Hepatocyte (in vitro differentiated cells): Measurements from ENCODE around the gene ARHGEF38. TPM values are rescaled to one million over a fixed set of nuclear protein-coding genes. Genes with fewer than 3 reads are reported as not detected.

ENCODE experiments used
- DNase-seq: peaks from one replicate; pipeline ENCODE4 v3.0.0-alpha.2; 2016; ENCODE audit warnings: low spot score
- H2AFZ ChIP-seq: fragments of 200-600 bp; sonication (generic); 2 replicates; pipeline ENCODE4 v1.6.0; 2016; ENCODE audit warnings: antibody characterized with exemption, mild to moderate bottlenecking
- H3K27ac ChIP-seq: fragments of 200-600 bp; sonication (generic); 2 replicates; pipeline ENCODE4 v1.5.1; 2016; ENCODE audit warnings: mild to moderate bottlenecking
- H3K27me3 ChIP-seq: fragments of 200-600 bp; sonication (generic); 2 replicates; pipeline ENCODE4 v1.6.1; 2016
- H3K36me3 ChIP-seq: fragments of 200-600 bp; sonication (generic); replicated peaks from 2 replicates; pipeline ENCODE4 v1.5.1; 2016; ENCODE audit warnings: low read depth; ENCODE audit not compliant: insufficient read depth
- H3K4me1 ChIP-seq: fragments of 200-600 bp; sonication (generic); 2 replicates; pipeline ENCODE4 v1.5.1; 2016; ENCODE audit warnings: mild to moderate bottlenecking, moderate library complexity; ENCODE audit not compliant: insufficient read depth
- H3K4me2 ChIP-seq: fragments of 200-600 bp; sonication (generic); 2 replicates; pipeline ENCODE4 v1.6.0; 2016
- H3K4me3 ChIP-seq: fragments of 200-600 bp; sonication (generic); 2 replicates; pipeline ENCODE4 v1.5.1; 2016; ENCODE audit warnings: mild to moderate bottlenecking
- H3K79me2 ChIP-seq: fragments of 200-600 bp; sonication (generic); 2 replicates; pipeline ENCODE4 v1.6.0; 2017; ENCODE audit warnings: mild to moderate bottlenecking
- H3K9me2 ChIP-seq: fragments of 200-600 bp; sonication (generic); replicated peaks from 2 replicates; pipeline ENCODE4 v1.6.0; 2017; ENCODE audit warnings: mild to moderate bottlenecking; ENCODE audit not compliant: insufficient read depth
- H3K9me3 ChIP-seq: fragments of 200-600 bp; sonication (generic); 2 replicates; pipeline ENCODE4 v1.5.1; 2016; ENCODE audit warnings: low read depth, mild to moderate bottlenecking
- H4K20me1 ChIP-seq: fragments of 200-600 bp; sonication (generic); 2 replicates; pipeline ENCODE4 v1.6.0; 2016; ENCODE audit warnings: mild to moderate bottlenecking; ENCODE audit not compliant: insufficient read depth, poor library complexity, severe bottlenecking
- EZH2 ChIP-seq: fragments of 200-600 bp; sonication (generic); IDR thresholded peaks from 2 replicates; pipeline ENCODE4 v1.6.1; 2016; ENCODE audit warnings: antibody characterized with exemption, mild to moderate bottlenecking, borderline replicate concordance
- EZH2phosphoT487 ChIP-seq: fragments of 200-600 bp; sonication (generic); IDR thresholded peaks from one replicate; pipeline ENCODE4 v1.6.1; 2018; ENCODE audit warnings: antibody characterized with exemption, mild to moderate bottlenecking, low read depth, moderate library complexity; ENCODE audit not compliant: unreplicated experiment, severe bottlenecking
- WGBS: methylation state at CpG from one replicate; pipeline ENCODE4 v1.1.6; 2016; ENCODE audit warnings: low lambda C conversion rate; ENCODE audit errors: missing lambda C conversion rate; 5-methylcytosine and 5-hydroxymethylcytosine counted together
- polyA plus RNA-seq: library from polyadenylated mRNA; unstranded; fragments of >200 nt; fragmentation: Nextera tagmentation; extraction: Ambion mirVana; gene quantifications from 2 replicates; pipeline ENCODE4 v1.2.1, GENCODE V29; 2016
- total RNA-seq: library from RNA; depleted of rRNA; stranded (reverse); fragments of >200 nt; gene quantifications from 2 replicates; pipeline ENCODE4 v1.2.3, GENCODE V29; 2014
- TF ChIP-seq, protein P1 (sequence below): fragments of 200-600 bp; sonication (generic); IDR thresholded peaks from 2 replicates; pipeline ENCODE4 v1.5.1; 2016; ENCODE audit warnings: antibody characterized with exemption, mild to moderate bottlenecking; ENCODE audit not compliant: poor library complexity

ARHGEF38 gene
- total and polyA plus RNA-seq, 2 experiments from 2014 or later: 2.0 to 4.0 TPM

DNA sequence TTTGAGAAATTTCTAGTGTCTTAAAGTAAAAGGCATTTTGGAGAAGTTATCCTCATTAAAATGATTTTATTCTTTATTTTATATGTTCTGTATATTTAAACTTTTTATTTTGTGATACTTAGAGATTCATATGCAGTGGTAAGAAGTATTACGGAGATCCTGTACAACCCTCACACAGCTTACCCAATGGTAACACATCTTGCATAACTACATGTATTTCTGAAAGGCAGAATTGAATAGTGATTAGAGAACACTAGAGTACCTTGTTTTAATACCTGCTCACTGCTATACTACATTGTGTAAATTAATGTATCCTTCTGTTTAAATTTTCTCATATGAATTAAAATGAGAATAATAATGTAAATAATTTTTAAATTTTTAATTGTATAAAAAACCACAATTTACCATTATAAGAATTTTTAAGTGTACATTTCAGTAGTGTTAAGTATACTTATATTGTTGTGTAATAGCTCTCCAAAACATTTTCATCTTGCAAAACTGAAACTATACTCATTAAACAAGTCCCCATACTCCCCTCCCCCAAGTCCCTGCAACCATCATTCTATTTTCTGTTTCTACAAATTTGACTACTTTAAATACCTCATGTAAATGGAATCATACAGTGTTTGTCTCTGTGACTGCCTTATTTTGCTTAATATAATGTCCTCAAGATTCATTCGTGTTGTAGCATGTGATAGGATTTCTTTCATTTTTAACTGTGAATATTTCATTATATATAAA, 110.7 kb downstream of the ARHGEF38 start:
- Histone ChIP-seq H3K4me2 (no peak overlapping the region), H3K27me3 (no peaks in the 10 kb centered on the region), H4K20me1 (no peaks in the 10 kb centered on the region), H3K36me3 (no peaks in the 10 kb centered on the region), H3K4me3 (no peak overlapping the region), H3K27ac (no peak overlapping the region), H3K4me1 (no peaks in the 10 kb centered on the region), H3K79me2 (no peaks in the 10 kb centered on the region), H2AFZ (no peak overlapping the region), H3K9me2 (no peaks in the 10 kb centered on the region), H3K9me3 (no peaks in the 10 kb centered on the region)
- TF ChIP-seq, protein P1, sequence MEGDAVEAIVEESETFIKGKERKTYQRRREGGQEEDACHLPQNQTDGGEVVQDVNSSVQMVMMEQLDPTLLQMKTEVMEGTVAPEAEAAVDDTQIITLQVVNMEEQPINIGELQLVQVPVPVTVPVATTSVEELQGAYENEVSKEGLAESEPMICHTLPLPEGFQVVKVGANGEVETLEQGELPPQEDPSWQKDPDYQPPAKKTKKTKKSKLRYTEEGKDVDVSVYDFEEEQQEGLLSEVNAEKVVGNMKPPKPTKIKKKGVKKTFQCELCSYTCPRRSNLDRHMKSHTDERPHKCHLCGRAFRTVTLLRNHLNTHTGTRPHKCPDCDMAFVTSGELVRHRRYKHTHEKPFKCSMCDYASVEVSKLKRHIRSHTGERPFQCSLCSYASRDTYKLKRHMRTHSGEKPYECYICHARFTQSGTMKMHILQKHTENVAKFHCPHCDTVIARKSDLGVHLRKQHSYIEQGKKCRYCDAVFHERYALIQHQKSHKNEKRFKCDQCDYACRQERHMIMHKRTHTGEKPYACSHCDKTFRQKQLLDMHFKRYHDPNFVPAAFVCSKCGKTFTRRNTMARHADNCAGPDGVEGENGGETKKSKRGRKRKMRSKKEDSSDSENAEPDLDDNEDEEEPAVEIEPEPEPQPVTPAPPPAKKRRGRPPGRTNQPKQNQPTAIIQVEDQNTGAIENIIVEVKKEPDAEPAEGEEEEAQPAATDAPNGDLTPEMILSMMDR: no peak
- TF ChIP-seq EZH2phosphoT487 (no peak), EZH2 (no peak)
- 95% methylated on average over 2 of the region's 2 CpGs for WGBS
- DNase-seq: no peak

DNA sequence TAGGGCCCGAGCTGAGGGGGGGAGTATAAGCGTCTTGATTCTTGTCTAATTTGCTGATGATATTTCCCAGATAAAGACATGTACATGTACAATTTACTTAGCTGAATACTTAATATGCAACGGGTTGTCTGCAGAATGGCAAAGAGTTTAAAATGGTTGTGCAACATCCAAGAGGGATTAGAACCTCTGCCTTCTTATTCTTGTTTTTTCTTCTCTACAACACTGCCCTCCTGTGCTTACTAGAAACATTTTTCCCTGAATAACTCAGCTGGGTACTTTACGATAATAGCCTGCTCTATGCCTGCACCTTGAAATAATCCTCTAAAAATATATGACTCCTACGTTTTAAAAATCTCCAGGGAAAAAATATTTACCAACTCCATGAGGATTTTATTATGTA, 114.3 kb downstream of the ARHGEF38 start:
- Histone ChIP-seq H3K9me2 (no peaks in the 10 kb centered on the region), H2AFZ (no peak overlapping the region), H3K4me3 (no peak overlapping the region), H3K79me2 (no peaks in the 10 kb centered on the region), H3K4me1 (no peaks in the 10 kb centered on the region), H3K27me3 (no peaks in the 10 kb centered on the region), H3K4me2 (no peak overlapping the region), H3K36me3 (no peaks in the 10 kb centered on the region), H4K20me1 (no peaks in the 10 kb centered on the region), H3K9me3 (no peaks in the 10 kb centered on the region), H3K27ac (no peak overlapping the region)
- peak; percentile 52 for DNase-seq
- TF ChIP-seq, protein P1: peak; percentile 54
- no peak for TF ChIP-seq EZH2phosphoT487
- no peak for TF ChIP-seq EZH2
- 48% methylated on average over 5 of the region's 5 CpGs for WGBS

DNA sequence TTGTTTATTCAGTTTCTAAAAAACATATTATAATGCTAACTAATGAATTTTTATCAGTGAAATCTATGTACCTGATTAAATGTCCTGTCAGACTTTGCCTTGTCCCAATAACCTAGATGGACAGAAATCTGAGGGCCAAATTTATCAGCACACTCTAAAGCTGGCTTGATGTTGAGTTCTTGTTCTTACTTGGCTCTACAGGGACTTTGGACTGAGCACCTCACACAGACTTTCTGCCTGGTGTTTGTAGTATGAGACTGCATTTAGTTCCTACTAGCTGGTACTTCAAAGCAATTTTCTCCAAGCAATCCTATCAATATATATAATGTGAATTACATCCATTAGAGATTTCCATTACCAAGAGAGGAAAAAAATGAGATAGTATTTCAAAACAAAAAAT, 118.3 kb downstream of the ARHGEF38 start:
- no peaks in the 10 kb centered on the region for H3K4me1 ChIP-seq
- H4K20me1 ChIP-seq: no peaks in the 10 kb centered on the region
- H3K4me3 ChIP-seq: no peak overlapping the region
- TF ChIP-seq EZH2phosphoT487 (no peak), EZH2 (no peak)
- TF ChIP-seq, protein P1: no peak
- H3K36me3 ChIP-seq: no peaks in the 10 kb centered on the region
- no peaks in the 10 kb centered on the region for H3K9me2 ChIP-seq
- H2AFZ ChIP-seq: no peak overlapping the region
- H3K9me3 ChIP-seq: no peaks in the 10 kb centered on the region
- no peaks in the 10 kb centered on the region for H3K27me3 ChIP-seq
- H3K79me2 ChIP-seq: no peaks in the 10 kb centered on the region
- DNase-seq: peak; percentile 8
- no peak overlapping the region for H3K27ac ChIP-seq
- no peak overlapping the region for H3K4me2 ChIP-seq

DNA sequence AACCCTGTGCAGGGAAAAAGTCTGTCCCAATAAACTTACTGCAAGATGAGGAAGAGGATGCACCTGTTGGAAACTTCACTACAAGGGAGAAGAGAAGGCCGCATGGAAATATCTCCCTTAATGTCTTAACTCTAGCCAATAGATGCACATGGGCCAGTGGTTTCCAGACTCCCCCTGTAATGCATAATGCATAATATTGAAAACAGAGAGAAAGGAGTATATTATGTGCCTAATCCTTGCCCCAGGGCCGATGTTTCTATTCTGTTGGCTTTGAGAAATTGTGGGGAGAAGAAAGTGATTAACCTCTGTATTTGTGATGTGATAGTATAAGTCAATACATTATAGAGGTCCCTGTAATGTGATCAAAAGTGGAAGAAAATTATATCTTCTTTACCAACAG, 118.9 kb downstream of the ARHGEF38 start:
- H3K79me2 ChIP-seq: no peaks in the 10 kb centered on the region
- no peaks in the 10 kb centered on the region for H3K9me2 ChIP-seq
- no peaks in the 10 kb centered on the region for H3K4me1 ChIP-seq
- no peaks in the 10 kb centered on the region for H3K9me3 ChIP-seq
- TF ChIP-seq EZH2 (no peak), EZH2phosphoT487 (no peak)
- TF ChIP-seq, protein P1: no peak
- no peak overlapping the region for H3K27ac ChIP-seq
- no peaks in the 10 kb centered on the region for H3K27me3 ChIP-seq
- no peak overlapping the region for H3K4me2 ChIP-seq
- no peak overlapping the region for H2AFZ ChIP-seq
- H3K4me3 ChIP-seq: no peak overlapping the region
- H3K36me3 ChIP-seq: no peaks in the 10 kb centered on the region
- no peaks in the 10 kb centered on the region for H4K20me1 ChIP-seq
- WGBS: 86% methylated on average over 2 of the region's 2 CpGs
- DNase-seq: no peak
